Urinary bladder (tissue), 4 donors: ENCODE measurements around the gene ALDH3B1. TPM values are rescaled to one million over a fixed set of nuclear protein-coding genes. Genes with fewer than 3 reads are reported as not detected.

Experiments
- DNase-seq: peaks from one replicate; pipeline ENCODE4 v3.0.0-alpha.2; 2015; ENCODE audit errors: extremely low spot score
- H3K27ac ChIP-seq: one replicate; pipeline ENCODE4 v1.5.1; 2013; ENCODE audit warnings: low read depth, mild to moderate bottlenecking, moderate library complexity
- H3K36me3 ChIP-seq: one replicate; pipeline ENCODE4 v1.6.1; 2013; ENCODE audit warnings: mild to moderate bottlenecking, moderate library complexity; ENCODE audit not compliant: insufficient read depth
- H3K4me1 ChIP-seq: one replicate; pipeline ENCODE4 v1.6.1; 2013; ENCODE audit warnings: mild to moderate bottlenecking, moderate library complexity; ENCODE audit not compliant: insufficient read depth
- H3K4me3 ChIP-seq: one replicate; pipeline ENCODE4 v1.5.1; 2013; ENCODE audit warnings: low read depth, low read length
- WGBS: extraction: QIAGEN DNeasy Blood & Tissue Kit; methylation state at CpG from one replicate; pipeline ENCODE4 v1.1.7; 2013; 5-methylcytosine and 5-hydroxymethylcytosine counted together
- polyA plus RNA-seq: library from polyadenylated mRNA; stranded (reverse); fragments of 200-250 nt; gene quantifications from one replicate; pipeline ENCODE4 v1.2.3, GENCODE V29; 2013
- total RNA-seq: library from RNA; depleted of rRNA; stranded (reverse); fragments of >200 nt; gene quantifications from one replicate; pipeline ENCODE4 v1.2.3, GENCODE V29; 2014
- donor health status: healthy with polysubstance abuse.
- donor health status: healthy.

ALDH3B1 gene
- total and polyA plus RNA-seq, 2 donors = 4.6 to 14.4 TPM

GRCh38 chr11:68002938-68003845 is 6.9 kb upstream of the ALDH3B1 start:
- Histone ChIP-seq H3K27ac (peak overlapping the region; percentile 51), H3K4me1 (no peaks in the 10 kb centered on the region), H3K4me3 (peak overlapping the region; percentile 78), H3K36me3 (no peaks in the 10 kb centered on the region)
- WGBS = 15% methylated on average over 83 of the region's 86 CpGs
- DNase-seq = no peak

- 3% methylated on average over 64 of the region's 64 CpGs for WGBS
- no peak for DNase-seq
- Histone ChIP-seq H3K4me1 (no peaks in the 10 kb centered on the region), H3K36me3 (no peaks in the 10 kb centered on the region), H3K27ac (peak within 1 kb of the TSS; percentile 51), H3K4me3 (peak within 1 kb of the TSS; percentile 78)
These were observed 6.1 kb upstream of the ALDH3B1 start, which contains the start of gene UNC93B1 for GRCh38 chr11:68003846-68004550. TSS of gene UNC93B1 (minus strand) at chr11:68004097. CDS start at chr11:68004043, 54 bp downstream.

DNA sequence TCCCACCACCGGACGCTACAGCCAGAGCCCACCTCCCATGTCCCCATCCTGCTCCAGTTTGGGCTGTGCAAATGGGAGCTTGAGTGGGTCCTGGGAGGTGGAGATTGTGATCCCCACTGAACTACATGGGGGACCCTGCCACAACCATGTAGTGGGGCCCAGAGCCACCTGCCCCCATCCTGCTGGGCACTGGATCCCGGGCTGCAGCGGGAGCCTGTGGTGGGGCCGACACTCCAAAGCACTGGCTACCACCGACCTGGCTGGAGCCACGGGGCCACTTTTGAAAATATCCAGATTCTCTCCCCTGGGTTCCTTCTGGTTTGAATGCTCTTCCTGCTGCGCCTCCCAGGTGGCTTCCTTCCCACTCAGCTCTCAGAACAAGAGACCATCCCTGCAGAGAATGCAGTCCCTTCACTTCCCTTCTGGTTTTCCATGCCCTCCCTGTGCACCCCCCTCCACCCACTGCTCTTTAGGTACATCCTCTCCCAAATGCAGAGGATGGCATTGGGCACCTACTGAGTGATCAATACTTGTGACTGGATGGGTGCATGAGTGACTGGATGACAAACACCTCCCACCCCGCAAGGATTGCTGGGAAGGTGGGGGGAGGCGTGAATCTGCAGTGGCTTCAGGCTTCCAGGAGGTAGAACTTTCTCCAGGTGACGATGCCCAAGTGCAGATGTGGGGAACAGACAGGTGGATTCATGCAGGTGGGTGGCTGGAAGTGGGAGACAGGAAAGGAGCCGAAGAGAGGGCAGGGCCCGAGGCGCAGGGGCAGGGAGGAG is 5.4 kb upstream of the ALDH3B1 start:
- Histone ChIP-seq H3K4me3 (no peak overlapping the region), H3K36me3 (no peaks in the 10 kb centered on the region), H3K27ac (no peak overlapping the region), H3K4me1 (no peaks in the 10 kb centered on the region)
- DNase-seq = no peak
- 76% methylated on average over 14 of the region's 14 CpGs for WGBS

- WGBS = 96% methylated on average over 7 of the region's 7 CpGs
- Histone ChIP-seq H3K4me3 (no peak overlapping the region), H3K36me3 (no peaks in the 10 kb centered on the region), H3K27ac (no peak overlapping the region), H3K4me1 (no peaks in the 10 kb centered on the region)
- no peak for DNase-seq
These were observed 3.4 kb upstream of the ALDH3B1 start for GRCh38 chr11:68006606-68007166.

DNA sequence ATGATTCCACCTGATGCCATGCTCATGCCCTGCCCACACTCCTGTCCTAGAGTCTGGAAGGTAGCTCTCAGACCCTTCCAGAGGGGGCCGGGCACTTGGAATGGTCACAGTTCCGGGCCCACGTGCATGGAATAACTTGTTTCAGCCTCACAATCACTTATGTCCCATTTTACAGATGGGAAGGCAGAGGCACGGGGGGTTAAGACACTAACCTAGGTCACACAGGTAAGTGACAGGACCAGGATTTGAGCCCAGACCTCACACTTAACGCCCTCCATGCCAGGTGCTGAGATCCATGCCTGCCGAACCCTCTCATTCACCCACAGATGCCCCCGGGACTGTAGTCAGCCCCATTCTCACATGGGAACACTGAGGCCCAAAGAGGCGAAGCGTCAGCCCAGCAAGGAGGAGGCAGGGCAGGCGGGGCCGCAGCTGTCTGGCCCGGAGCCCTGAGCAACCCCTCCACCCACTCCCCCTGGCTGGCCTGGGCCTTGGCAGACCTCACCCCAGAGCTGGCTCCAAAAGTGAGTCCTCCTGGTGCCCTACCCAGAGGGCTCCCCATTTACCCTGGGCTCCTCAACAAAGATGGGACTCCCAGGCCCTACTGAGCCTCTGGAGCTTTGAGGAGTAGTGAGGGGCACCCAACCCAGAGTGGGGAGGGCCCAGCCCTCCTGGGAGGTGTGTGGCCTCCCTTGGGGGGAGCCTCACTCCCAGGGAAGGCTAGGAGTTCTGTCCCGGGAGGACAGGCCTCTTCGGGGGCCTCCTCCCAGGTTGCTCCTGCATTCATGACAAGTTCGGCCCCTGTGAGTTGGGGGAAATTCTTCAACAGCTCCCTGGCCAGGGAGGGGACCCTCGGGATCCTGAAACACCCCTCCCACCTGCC is 2.4 kb upstream of the ALDH3B1 start:
- Histone ChIP-seq H3K27ac (no peak overlapping the region), H3K36me3 (no peaks in the 10 kb centered on the region), H3K4me3 (no peak overlapping the region), H3K4me1 (no peaks in the 10 kb centered on the region)
- DNase-seq = no peak
- 90% methylated on average over 16 of the region's 16 CpGs for WGBS

DNA sequence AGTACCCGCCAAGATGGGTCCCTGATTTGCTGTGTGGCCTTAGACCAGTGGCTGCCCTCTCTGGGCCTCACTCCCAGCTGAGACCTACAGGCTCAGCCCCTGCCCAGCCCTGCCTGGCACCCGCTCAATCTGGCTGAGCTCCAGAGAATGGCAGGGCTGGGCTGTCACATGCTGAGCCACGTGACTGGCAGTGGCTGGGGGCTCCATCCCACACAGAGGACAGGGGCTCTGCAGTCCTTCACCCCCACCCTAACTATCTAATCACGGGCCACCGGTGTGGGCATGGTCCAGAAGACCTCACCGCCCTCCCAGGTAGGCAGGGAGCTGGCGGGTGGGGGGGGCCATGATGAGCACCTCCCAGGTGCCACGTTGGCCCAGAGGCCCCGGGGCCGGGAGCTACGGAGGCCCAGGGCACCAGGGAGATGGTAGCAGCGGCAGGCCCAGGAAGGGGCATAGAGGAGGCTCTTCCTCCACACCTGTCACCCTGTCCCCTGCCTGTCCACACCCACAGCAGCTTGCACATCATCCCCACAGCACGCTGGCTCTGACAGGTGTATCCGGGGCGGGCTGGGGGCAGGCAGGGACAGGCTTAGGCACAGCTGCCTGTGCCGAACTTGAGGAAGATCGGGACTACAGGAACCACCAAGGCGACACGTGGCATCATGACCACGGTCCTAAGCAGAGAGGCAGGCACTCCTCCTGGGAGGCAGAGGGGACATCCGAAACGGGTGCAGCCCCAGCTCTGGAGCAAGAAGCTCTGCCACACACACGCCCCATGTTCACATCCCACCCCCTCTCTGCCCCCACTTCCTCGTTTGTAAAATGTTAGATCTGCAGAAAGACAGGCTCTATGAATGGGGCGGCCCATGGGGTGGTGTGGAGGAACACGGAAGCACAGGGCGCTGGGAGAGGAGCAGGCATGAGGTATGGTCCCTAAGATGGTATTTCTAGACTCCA is 1.5 kb upstream of the ALDH3B1 start:
- Histone ChIP-seq H3K4me1 (no peaks in the 10 kb centered on the region), H3K4me3 (no peak overlapping the region)
- DNase-seq = no peak

DNA sequence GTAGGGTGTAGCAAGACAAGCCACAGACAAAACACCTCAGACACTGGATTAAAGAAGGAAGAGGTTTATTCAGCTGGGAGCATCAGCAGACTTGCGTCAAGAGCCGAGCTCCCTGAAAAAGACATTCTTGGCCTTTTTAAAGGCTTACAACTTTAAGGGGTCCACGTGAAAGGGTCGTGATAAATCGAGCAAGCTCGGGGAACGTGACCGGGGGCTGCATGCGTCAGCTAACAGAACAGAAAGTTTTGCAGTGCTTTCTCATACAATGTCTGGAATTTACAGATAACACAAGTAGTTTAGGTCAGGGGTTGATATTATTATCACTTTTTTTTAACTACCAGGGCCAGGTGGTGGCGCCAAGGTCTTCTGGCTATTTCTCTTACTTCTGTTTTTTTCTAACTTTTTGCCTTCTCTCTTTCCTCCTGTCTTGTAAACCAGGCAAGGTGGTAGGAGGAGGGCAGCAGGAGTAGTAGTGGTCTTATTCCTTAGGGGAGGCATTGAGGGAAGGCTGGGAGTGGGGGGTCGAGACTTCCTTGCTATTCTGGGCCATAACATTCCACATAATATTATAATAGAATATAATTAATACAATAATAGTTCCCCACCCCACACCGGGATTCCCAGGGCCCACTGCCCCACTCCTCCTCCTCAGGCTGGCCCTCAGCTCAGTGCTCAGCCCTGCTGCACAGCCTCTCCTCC is 587 bp upstream of the ALDH3B1 start:
- Histone ChIP-seq H3K4me3 (no peak overlapping the region), H3K27ac (peak overlapping the region; percentile 84), H3K36me3 (no peaks in the 10 kb centered on the region), H3K4me1 (no peaks in the 10 kb centered on the region)
- 55% methylated on average over 12 of the region's 12 CpGs for WGBS
- DNase-seq = no peak

More for the DNA sequence above, 1.5 kb upstream of the ALDH3B1 start:
- Histone ChIP-seq H3K36me3 (no peaks in the 10 kb centered on the region), H3K27ac (peak overlapping the region; percentile 14)
- 74% methylated on average over 27 of the region's 27 CpGs for WGBS

DNA sequence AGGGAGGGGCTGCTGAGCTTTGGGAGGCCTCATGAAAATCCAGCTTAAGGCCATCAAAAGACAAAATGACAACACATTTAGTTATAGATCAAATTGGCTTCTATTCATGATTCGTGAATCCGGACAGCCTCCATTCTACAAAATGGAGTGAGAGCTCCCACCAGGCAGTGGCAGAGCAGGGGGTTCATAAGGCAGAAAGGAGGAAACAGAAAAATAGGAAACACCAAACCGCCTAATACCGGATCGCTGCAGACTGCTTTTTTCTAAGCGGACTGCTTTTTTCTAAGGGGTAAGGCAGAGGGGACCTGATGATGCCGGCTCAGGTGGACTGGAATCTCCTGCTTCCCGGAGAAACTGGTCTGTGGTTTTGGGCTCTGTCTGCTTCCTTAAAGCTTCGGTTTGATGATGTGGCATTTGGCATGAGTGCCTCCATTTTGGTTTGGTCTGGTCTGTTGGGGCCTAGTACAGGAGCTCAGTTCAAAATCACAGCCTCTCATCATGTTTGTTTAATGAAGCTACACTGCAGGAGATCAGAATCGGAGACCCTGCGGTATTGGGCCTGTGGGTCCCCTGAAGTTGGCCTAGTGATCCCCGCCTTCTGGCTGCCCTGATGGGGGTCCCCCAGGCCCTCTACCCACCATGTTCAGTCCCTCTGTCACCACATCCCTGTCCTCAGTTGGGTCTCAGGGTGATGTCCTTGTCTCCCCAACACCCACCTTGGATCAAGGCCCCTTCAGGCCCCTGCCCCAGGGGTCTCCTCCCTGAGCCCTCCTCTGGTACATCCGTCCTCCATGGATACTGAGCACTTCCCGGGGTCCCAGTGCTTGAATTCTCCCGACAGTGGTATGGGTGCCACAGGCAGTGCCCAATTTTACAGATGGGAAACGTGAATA is 1.2 kb downstream of the ALDH3B1 start:
- no peak for DNase-seq
- no peak overlapping the region for H3K4me3 ChIP-seq
- 80% methylated on average over 16 of the region's 16 CpGs for WGBS
- no peaks in the 10 kb centered on the region for H3K4me1 ChIP-seq
- no peak overlapping the region for H3K27ac ChIP-seq
- no peaks in the 10 kb centered on the region for H3K36me3 ChIP-seq

GRCh38 chr11:68012044-68012842 is 2.1 kb downstream of the ALDH3B1 start:
- Histone ChIP-seq H3K27ac (no peak overlapping the region), H3K4me1 (no peaks in the 10 kb centered on the region), H3K4me3 (no peak overlapping the region), H3K36me3 (no peaks in the 10 kb centered on the region)
- DNase-seq = no peak
- 85% methylated on average over 17 of the region's 17 CpGs for WGBS
